GM21515 (cell line): ENCODE data around the gene KANK4.

ENCODE experiments used
- ATAC-seq: cut with Tn5 transposase; IDR thresholded peaks from one replicate; pipeline ENCODE4 v1.9.1; 2021; ENCODE audit not compliant: unreplicated experiment

Gene KANK4

DNA sequence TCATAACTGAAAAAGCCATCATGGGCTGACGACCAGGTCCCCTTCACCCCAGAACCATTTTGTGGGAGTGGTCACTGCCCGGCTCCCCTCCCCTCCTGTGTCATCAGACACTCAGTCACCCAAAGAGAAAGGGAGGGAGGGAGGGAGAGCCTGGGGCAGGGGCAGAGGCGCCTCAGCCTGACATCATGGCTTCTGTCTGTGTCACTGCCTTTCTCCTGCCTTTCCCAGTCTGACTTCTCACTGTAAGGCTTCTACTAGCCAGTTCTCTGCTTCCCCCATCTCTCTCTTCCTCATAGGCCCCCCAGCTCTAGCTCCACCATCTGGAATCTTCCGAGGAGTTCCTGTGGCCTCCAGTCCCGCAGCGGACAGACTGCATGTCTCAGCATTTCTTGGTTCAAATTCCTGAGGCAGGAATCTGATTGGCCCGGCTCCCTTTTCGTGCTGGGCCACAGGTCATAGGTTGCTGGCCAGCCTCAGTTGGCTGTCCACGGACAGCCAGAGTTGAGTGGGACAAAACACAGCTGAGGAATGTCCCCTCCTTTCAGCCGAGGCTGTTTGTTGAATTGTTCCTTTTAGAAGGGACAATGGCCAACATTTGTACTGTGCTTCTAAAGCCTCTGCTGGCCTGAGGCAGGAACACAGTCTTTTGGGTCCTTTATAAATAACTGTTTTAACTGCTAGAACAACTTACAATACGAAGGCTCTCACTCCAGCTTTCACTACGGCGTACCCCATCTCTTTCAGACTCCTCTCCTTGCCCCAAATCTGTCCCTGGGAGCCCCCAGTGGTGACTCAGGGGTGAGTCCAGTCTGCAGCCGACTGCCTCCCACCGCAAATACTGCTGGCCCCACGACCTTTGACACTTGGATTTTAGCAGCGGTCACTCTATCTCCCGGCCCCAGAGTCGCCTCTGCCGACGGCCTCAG, 18.7 kb upstream of the KANK4 start:
- no peak for ATAC-seq

DNA sequence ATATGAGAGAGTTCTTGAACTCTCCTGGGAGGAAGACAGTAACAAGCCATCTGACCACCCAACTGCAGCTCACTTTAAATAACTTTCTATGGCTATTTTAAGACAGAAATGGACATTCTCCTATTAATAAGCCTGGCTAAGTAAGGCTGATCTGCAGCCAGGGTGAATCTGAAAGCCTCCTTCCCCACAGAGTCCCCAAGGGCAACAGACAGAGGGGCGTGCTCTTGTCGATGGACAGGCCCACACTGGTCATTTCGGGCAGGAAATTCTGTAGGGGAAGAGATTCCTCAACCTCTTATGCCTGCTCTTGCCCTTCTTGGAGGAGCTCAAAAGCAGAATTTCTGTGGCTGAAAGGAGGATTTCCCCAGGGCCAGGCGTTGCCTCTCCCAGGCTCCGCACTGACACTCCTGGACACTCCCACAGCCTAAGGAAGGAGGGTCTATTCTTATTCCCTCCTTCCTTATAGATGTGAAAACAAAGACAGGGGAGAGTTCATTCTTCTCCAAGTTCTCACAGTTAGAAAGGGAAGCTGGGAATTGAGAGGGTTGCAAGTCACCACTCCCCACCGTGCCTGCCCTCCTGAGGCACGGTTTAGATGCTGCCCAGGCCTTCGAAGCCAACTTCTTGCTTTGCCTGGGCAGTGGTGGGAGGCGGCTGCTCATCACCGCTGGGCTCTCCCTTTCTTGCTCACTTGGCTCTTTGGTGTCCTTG, 17.9 kb upstream of the KANK4 start:
- ATAC-seq = no peak

DNA sequence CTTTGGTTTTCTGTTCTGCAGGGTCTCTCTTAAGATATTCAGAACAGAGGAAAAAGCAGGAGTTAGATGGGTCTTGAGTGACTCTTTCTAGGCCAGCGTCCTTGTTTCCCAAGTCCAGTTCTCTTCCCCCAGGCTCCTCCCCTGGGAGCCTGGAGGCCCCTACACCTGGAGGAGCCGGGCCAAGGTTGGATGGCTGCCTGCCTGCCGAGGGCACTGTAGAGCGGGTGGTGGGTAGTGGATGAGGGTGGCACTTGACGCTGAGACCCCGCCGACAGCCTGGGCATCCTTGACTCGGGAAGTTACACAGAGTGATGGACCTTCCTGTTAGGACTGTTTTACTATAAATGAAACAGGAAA, 17.4 kb upstream of the KANK4 start:
- no peak for ATAC-seq

DNA sequence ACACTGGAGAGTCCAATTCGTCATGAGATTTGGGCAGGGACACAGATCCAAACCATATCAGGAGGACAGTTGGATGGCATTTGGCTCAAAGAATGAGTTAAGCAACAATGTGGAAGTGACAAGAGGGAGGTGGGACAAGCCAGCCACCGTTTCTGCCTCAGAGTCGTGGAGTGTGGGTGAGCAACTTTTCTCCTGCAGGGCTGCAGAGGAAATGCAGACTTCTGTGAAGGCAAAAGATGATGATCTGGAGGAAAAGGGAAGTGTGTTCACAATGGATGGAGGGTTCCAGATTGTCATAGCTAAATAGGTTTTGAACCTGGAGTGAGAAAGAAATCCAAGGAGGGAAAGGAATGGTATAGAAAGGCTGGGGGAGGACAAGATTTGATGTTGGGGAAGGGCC, 16.4 kb upstream of the KANK4 start:
- no peak for ATAC-seq

DNA sequence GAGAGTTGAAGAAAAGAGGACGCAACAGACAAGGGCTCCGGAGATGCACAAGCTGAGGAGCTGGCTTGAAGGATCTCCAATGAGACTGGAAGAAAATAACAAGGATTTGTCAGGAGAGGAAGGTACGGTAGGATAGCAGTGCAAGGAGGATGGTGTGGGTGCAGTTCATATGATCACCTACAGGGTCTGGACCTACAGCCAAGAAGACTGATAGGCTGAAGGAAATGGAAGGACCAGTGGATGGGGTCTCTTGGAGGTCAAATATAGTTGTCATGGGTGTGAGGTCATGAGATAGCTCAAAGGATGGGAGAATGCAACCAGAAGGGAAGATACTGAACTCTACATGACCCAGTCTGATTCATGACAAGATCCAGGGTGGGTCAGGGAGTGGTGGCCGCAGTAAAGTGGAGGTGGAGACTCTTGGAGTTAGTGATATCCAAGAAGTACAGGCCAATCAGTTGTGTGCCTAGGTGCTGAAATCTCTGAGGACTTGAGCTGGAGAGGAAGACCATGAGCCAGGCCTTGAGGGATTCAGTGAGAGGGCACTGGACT, 15.3 kb upstream of the KANK4 start:
- ATAC-seq = no peak

DNA sequence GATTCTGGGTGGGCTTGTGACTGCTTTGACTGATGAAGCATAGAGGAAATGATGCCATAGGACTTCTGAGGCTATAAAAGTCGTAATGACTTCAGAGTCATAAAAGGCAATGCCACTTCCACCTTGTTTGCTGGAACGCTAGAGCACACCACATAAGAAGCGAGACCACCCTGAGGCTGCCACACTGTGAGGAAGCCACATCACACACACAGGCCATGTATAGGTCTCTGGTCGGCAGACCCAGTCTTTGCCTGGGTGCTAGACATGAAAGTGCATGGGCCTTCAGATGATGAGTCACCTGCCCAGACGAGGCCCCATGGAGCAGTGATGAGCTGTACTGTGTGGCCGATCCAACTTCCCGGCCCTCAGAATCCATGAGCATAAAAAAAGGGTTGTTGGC, 14.2 kb upstream of the KANK4 start:
- ATAC-seq = no peak

DNA sequence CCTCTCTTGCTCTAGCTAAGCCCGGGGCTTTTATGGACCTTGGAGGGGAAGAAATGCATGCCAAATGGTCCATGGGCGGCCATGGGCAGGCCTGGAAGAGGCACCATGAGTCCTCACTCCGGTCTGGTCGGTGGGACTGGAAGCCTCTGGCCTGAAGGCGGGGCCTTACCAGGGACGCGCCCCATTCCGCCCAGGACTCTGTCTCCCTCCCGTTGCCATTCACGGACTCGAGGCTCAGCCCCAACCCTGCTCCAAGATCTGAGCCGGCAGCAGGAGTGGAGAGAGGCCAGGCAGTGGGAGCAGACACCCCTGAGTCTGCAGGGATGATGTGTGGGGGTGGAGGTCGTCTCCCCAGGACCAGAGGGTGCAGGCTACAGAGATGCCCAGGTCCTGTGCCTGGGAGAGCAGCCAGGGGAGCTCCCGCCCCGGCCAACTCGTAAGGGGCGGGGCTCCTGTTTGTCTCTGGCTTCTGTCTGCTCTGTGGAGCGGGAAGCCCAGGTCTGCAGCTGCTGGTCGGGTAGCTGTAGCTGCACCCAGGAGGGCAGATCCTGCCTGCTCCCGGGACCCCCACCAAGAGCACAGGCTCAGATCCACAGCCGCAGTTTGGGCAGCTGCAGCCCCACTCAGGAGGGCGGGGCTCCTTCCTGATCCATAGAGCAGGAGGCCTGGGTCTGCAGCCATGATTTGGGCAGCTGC, 8.3 kb upstream of the KANK4 start:
- ATAC-seq = no peak

DNA sequence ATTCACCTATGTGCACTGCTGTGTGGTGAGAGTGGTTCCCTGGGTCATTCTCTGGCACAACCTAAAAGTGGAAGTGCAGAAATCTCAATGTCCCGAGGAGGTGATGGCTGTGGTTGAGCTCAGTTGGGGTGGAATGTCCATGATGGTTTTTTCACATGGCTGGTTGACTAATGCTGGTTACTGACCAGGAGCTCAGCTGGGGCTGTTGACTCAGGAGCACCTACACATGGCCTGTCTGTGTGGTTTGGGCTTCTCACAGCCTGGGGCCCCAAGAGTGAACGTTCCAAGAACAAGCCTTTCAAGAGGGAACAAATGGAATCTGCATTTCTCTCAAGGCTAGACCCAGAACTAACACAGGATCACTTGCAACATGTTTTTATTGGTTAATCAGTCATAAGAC, 6.4 kb upstream of the KANK4 start:
- ATAC-seq = no peak

DNA sequence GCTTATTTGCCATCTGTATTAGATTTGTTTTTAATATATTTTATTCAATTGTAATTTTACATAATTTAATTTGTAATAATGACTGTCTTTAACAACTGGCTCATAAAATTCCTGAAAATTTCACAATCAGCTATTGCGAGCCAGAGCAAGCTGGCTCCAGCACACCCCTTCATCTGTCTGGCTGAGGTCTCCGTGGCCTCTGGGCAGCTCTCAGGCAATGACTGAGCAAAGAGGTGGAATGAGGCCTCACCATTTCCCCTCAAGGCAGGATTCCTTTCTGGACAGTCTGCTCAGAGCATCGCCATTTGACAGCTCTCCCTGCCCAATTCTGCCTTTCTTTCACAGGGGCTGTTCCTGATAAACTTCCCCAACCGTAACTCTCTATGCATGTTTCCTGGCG, 5.8 kb upstream of the KANK4 start:
- ATAC-seq = no peak

DNA sequence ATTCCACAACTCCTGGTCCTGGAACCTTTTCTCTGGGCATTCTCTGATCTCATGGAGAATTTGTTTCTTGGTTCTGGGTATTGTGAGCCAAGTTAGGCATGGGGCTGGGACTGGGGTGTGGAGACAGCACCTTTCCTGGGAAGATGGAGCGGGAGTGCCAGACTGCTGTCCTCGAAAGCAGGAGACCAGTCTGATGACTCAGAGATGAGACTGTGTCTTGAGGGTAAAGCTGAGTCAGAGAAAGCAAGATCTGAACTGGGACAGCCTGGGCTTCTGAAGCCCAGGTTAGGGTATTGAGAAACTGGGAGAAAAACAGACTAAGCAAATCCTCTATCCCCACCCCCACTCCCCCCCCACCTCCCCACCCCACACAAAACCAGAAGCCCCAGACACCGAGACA, 2.2 kb upstream of the KANK4 start:
- ATAC-seq = no peak

DNA sequence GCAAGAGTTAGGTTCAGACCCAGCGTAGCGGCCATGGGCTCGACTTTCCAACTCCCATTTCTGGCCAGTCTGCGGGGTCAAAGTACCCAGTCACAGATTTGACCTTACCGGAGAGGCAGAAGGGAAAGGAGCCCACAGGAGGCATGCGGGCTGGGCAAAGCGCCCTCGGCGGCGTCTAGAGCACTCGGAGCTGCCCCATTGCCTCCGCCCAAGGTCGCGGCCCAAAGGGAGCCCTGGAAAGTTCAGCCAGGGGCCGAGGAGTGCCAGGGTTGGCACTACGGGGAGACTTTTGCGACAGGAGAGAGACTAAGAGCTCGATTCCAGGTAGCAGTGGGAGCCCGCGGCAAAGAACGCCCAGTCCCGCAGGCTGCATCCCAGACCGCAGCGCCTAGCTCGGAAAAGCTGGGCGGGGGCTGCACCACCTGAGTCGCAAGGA, 896 bp downstream of the KANK4 start:
- ATAC-seq = no peak

DNA sequence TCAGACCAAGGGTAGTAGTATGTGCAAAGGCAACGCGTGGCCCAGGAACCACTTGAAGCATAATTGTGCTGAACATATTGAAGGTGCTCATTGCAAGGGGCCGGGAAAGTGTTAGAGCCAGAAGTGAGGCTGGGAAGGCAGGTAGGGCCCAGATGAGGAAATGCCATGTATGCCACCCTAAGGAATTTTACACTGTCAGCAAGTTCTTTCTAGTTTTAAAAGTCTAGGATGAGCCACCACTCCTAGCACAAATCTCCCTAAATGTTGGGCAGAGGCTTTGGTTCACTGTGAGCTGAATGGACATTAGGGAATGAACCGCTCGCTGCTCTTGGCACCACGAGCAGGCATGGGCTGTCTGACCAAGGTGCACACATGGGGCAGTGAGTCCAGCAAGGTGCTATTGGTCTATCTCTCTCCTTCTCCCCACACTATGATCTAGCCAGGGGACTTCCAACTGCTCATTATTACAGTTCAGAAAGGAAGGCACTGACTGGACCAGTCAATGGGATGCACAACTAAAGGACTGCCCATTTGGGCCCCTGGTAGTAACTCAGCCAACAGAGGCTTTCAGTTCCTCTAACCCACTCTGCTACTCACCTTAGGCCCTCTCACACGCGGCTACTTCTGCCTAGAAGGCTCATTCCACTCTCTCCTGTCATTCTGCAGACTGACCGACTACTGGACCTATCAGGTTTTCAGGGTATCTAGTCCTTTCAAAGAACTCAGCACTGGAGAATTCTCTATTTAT, 2.0 kb downstream of the KANK4 start:
- ATAC-seq = no peak

DNA sequence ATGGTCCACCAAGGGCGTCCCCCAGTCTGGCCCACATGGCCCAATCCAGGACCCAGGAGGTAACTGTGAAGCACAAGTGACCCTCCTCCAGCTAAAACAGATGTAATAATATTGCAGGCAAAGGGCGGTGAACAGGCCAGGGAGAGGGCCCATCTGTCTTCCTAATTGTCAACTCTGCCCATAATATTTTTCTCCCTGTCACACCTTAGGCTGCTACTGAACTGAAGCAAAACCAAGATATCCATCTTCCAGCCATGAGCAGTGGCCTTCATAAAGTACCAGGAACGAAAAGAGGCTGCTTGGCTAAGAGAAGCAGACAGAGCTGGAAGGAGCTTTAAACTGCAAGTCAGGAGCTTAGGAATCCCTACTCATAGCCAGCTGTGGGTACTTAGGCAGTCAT, 3.1 kb downstream of the KANK4 start:
- ATAC-seq = no peak

DNA sequence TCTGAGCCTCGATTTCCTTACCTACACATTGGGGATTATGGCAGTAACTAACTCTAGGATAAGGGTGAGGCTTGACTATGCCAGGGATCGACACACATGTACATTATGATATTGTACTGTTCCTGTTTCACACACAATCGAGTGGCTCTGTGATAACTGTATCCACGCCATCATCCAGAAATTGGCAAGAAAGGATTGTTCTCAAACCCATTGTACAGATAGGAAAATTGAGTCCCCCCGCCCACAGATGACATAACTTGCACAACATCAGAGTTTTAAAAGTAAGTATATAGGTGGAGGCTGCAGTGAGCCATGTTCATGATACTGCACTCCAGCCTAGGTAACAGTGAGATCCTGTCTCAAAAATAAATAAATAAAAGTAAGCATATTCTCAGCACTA, 3.8 kb downstream of the KANK4 start:
- no peak for ATAC-seq

DNA sequence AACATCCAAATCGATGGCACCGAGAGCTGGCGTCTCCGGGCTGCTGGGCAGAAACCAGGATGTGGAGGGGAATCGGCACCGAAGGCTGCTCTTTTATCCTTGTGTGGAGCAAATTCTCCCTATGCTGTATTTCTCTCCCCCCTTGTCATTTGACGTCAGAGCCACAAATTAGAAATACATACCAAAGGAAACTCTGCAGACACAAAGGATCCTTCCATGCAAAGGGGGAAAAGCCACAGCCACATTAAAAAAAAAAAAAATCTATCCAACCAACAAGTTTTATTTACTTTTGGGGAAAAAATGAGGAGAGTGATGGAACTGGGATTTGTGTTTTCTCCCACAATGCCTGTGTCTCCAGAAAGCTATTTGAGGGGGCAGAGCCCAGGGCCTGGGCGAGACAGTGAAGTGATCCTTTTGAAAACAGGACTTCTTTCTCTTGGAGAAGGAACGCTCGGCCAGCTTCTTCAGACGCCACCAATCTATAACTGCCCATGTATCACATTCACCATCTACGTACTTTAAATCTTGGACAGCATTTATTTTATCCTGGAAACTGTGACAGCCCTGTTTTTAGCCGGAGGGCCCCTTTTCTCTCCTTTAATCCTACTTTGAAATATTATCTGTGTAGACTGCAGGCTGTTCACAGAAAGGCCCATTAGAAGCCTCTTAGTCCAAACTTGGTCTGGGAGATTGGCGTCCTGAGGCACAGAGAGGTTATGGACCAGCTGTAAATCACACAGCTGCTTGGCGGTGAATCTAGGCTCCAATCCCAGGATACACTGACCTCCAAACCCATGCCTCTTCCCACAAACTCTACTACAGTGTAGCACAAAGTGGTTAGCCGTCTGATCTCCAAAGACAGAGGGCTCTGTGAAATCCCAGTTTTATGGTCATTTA, 4.5 kb downstream of the KANK4 start:
- ATAC-seq = no peak

DNA sequence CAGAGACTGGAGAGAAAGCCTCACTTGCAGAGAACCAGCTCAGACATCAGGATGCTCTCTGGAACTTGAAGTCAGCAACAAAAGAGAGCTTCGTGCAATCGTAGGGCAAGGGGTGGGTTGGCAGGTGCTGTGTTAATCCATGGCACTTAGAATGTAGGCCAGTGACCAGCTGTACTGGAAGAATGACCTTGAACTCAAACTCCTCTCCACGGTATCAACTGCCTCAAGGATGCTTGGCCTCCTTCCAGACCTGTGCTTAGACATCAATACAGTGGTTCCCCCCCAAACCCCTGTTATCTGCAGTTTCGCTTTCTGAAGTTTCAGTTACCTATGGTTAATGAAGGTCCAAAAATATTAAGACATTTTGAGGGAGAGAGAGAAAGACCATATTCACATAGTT, 6.5 kb downstream of the KANK4 start:
- ATAC-seq = no peak

DNA sequence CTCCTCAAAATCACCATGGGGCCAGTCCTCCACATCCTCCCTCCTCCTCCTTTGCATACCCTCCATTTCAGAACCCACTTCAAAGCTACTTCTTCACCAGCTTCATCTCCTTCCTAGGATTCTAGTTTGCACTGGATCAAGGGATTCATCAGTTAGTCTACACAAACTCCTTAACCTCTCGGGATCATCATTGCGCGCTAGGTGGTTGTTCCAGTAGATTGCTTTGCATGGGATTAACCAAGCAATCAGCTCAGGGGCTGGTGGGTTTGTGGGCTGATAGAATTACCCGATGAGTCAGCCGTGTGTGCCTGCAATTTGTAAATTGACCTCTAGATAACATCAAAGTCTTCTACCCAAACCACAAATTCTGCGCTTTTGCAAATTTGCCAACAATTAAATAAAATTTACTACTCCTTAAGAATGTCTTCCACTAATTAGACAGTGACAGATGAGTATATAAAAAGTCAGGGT, 7.7 kb downstream of the KANK4 start:
- ATAC-seq = no peak

DNA sequence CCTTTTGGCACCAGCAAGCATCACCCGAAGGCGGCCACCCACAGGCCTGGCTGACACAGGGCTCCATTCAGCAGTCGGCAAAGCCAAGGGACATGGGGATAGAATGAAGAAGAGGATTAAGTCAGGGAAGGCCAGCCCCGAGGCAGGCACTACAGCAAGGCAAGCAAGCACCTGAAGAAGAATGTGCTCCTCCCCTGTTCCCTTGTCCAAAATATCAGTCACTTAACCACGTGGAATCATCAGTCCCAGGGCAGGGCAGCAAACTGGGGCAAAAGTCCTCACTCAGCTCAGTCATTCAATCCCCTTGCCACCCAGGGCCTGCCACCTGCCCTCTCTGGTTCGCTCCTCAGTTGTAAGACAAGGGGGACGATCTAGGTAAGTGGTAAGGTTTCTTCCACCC, 9.3 kb downstream of the KANK4 start:
- ATAC-seq = no peak

DNA sequence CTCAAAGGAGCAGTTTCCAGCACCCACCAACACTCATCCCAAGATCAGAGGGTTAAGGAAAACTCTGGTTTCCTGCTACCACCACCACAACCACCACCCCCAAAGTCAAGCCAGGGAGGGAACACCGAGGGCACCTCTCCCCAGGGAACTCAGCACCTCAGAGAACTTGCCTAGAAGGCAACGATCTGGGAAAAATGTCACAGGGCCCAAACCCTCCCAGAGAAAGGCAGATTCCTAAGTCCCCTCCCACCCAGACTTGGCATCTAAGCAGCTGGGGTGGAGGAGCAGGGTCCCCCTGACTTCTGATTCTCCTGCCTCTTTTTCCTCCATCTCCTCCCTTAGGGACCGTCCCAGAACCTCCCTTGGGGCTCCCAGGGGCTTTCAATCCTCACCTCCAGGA, 10.6 kb downstream of the KANK4 start:
- no peak for ATAC-seq
